NT2/D1 (cell line): ENCODE measurements around the gene GAPDHS.

Source experiments
- DNase-seq: peaks from one replicate; pipeline ENCODE4 v3.0.0-alpha.2; 2011; ENCODE audit warnings: low read depth, low spot score
- H3K27me3 ChIP-seq: 2 replicates; pipeline ENCODE4 v1.6.0; 2011; ENCODE audit warnings: mild to moderate bottlenecking; ENCODE audit not compliant: insufficient read length, insufficient read depth
- H3K36me3 ChIP-seq: 2 replicates; pipeline ENCODE4 v1.6.1; 2011; ENCODE audit warnings: mild to moderate bottlenecking, low read length, mixed read lengths; ENCODE audit not compliant: insufficient read depth, insufficient read length
- H3K4me1 ChIP-seq: 2 replicates; pipeline ENCODE4 v1.5.1; 2011; ENCODE audit not compliant: insufficient read depth, insufficient read length
- H3K4me3 ChIP-seq: 2 replicates; pipeline ENCODE4 v1.5.1; 2011; ENCODE audit warnings: low read depth; ENCODE audit not compliant: insufficient read length
- H3K9ac ChIP-seq: 2 replicates; pipeline ENCODE4 v1.6.0; 2011; ENCODE audit warnings: low read depth; ENCODE audit not compliant: insufficient read length
- H3K9me3 ChIP-seq: 2 replicates; pipeline ENCODE4 v1.5.1; 2011; ENCODE audit warnings: mild to moderate bottlenecking, low read length; ENCODE audit not compliant: insufficient read depth
- SUZ12 ChIP-seq: IDR thresholded peaks from 2 replicates; pipeline ENCODE4 v1.6.1; 2011; ENCODE audit not compliant: insufficient read length, insufficient read depth; ENCODE audit errors: extremely low read depth
- YY1 ChIP-seq: IDR thresholded peaks from 2 replicates; pipeline ENCODE4 v1.6.1; 2011; ENCODE audit not compliant: insufficient read length, insufficient read depth
- ZNF274 ChIP-seq: IDR thresholded peaks from 2 replicates; pipeline ENCODE4 v1.6.1; 2011; ENCODE audit warnings: mild to moderate bottlenecking, low read depth, low read length

GAPDHS gene

DNA sequence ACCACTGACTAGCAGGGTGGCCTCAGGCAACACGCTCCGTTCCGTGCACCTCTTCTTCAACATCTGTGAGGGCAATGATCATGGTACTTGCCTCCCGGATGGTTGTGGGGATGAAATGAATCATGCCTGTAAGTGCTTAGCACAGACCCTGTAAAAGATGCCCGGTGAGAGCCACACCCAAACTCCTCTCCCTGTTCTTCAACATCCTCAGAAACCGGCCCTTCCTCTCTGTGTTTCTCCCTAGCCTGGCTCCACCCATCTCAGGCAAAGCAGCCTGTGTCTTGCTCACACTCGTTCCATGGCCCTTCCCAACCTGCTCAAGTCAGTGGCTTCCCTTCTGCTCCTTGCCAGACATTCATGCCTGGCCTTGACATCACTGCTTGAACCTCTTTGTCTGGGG lies 14.0 kb upstream of the GAPDHS start:
- DNase-seq: no peak
- no peak overlapping the region for H3K4me3 ChIP-seq
- TF ChIP-seq ZNF274 (no peak), SUZ12 (no peak), YY1 (no peak)
- H3K36me3 ChIP-seq: no peaks in the 10 kb centered on the region
- H3K9ac ChIP-seq: no peak overlapping the region
- no peaks in the 10 kb centered on the region for H3K9me3 ChIP-seq
- peaks cover 3% of the 10 kb centered on the region for H3K4me1 ChIP-seq
- H3K27me3 ChIP-seq: no peaks in the 10 kb centered on the region

DNA sequence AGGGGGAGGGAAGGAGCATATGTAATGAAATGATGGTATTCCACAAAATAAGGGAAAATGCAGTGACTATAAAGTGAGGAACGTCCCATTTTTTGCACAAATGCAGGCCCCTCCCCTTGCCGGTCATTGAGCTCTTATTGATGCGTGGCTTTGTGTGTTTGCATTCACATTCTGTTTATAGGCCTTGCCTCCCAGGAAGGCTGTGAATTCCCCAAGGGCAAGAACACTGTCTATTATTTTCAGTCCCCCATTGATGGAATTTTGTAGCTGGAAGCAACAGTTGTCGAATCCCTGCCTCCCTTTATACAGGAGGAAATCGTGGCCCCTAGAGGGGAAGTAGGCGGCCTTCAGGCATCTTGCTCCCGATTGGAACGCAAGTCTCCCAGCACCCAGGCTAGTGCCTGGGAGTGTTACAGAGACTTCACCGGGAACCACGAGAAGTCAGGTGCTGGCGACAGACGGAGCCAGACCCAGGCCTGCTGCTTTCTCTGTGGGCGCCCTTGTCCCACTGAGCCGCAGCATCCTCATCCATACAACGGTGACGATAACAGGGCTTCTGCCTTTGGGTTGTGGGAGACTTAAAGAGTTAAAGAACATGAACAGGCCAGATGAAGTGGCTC lies 12.0 kb upstream of the GAPDHS start:
- Histone ChIP-seq H3K9ac (no peak overlapping the region), H3K4me1 (peaks cover 4% of the 10 kb centered on the region), H3K4me3 (no peak overlapping the region), H3K9me3 (no peaks in the 10 kb centered on the region), H3K36me3 (no peaks in the 10 kb centered on the region), H3K27me3 (no peaks in the 10 kb centered on the region)
- DNase-seq: no peak
- no peak for TF ChIP-seq YY1
- TF ChIP-seq SUZ12: no peak
- TF ChIP-seq ZNF274: no peak

DNA sequence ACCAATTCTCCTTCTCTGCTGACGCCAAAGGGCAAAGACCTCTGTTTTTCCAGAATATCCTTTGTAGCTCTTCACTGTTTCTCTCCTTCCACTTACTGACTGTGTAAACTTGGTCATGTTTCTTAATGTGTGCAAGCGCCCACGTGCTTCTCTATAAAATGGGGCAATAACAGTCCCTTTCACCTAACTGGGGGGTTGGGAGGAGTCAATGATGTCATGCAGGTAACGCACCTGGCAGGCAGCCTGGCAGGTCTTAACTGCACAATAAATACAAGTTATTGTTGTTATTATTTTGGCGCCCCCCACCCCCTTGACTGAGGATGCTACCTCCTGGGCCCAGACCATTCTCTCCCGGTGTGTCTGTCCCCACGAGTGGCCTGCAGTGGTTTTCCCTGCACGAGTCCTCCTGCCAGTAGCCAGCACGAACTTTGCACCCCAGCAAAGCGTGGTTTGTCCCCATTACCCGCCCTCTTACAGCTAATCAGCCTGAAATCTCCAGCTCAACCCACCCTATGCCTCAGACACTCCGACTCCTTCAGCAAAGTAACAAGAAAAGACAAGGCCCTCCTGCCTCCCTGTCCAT lies 10.4 kb upstream of the GAPDHS start:
- H3K4me3 ChIP-seq: no peak overlapping the region
- TF ChIP-seq YY1: no peak
- TF ChIP-seq ZNF274: no peak
- no peak for TF ChIP-seq SUZ12
- H3K9ac ChIP-seq: no peak overlapping the region
- H3K4me1 ChIP-seq: peaks cover 4% of the 10 kb centered on the region
- no peak for DNase-seq
- no peaks in the 10 kb centered on the region for H3K36me3 ChIP-seq
- no peaks in the 10 kb centered on the region for H3K27me3 ChIP-seq
- H3K9me3 ChIP-seq: no peaks in the 10 kb centered on the region

DNA sequence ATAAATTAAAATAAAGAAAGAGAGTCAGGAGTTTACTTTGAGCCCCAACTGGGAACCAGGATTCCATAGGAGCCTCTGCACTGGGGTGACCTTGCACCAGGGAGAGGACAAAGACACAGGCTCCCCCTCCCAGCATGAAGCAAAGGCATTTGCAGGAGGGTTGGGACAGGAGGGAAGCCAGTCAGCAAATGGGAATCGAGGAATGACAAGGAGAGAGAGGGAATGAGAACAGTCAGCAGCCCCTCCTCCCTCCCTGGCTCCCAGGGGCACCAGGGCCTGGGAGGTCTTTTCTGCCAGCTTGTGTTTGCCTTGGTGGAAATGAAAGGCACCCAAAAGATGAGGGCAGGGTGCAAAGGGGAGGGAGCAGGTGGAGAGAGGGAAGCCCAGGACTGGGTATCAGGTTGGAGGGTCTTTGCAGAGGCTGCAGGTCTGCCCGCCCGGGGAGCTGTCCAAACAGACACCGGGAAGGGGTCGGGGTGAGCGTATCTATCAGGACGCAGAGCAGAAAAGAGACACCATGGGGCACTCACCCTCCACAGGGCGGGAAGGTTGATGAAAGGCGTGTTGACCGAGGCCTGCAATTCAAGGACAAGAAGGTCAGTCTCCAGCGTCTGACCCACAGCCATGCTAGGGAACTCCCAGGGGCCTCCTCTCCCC lies 8.9 kb upstream of the GAPDHS start:
- H3K9me3 ChIP-seq: no peaks in the 10 kb centered on the region
- DNase-seq: no peak
- peaks cover 4% of the 10 kb centered on the region for H3K4me1 ChIP-seq
- no peaks in the 10 kb centered on the region for H3K27me3 ChIP-seq
- H3K9ac ChIP-seq: no peak overlapping the region
- no peak overlapping the region for H3K4me3 ChIP-seq
- no peaks in the 10 kb centered on the region for H3K36me3 ChIP-seq
- no peak for TF ChIP-seq SUZ12
- TF ChIP-seq ZNF274: no peak
- no peak for TF ChIP-seq YY1

DNA sequence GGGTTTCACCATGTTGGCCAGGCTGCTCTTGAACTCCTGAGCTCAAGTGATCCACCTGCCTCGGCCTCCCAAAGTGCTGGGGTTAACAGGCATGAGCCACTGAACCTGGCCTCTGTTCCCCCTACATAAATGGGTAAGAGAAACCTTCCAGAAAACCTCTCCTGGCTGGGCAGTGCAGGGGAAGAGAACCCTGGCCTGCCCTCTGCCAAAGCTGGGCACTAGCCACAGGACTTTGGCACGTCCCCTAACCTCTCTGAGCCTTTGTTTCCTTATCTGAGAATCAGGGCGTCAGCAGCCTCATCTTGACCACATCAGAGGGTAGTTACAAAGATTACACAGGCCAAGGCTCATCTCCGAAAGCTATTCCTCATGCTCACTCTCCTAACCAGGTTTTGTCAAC lies 7.4 kb upstream of the GAPDHS start:
- Histone ChIP-seq H3K4me3 (no peak overlapping the region), H3K27me3 (no peaks in the 10 kb centered on the region), H3K36me3 (no peaks in the 10 kb centered on the region), H3K9me3 (no peaks in the 10 kb centered on the region), H3K4me1 (peaks cover 4% of the 10 kb centered on the region), H3K9ac (no peak overlapping the region)
- TF ChIP-seq SUZ12 (no peak), YY1 (no peak), ZNF274 (no peak)
- no peak for DNase-seq

DNA sequence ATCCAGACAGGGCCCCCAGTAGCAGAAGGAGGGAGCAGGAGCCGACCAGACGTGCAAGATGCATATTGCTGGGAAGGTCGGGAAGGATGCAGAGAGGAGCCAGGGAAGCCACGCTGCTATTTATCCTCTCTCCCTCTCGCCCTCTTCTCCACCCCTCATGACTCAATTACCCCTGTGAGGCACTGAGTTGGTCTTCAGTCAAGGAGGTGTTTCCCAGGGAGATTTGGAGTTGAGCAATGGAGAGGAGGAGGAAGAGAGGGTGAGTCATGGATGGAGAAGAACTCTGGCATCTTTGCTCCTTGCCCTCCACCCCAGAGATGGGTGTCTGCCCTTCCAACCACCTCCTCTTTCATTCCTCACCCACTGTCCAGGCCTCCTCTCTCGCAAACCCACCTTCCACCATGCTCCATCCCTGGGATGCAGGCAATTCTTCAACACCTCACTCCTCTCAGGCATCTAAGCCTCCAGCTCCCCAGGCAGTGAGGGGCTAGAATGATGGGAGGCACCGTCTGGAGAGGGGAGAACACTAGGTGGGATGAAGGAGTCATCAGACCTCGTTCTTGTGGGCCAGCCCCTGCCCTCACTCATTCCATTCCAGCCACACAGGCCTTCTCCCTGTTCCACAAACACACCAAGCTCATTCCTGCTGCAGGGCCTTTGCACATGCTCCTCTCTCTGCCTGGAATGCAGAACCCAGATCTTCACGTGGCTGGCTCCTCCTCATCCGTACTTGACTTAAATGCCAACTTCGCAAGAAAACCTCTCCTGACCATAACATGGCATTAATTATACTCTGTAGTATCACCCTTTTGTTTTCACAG lies 4.8 kb upstream of the GAPDHS start, which contains the start of gene SBSN:
SBSN (minus strand) TSS at position 94 of the 821 bp plus-strand sequence; CDS start at position 64, 30 bp downstream.
- Histone ChIP-seq H3K36me3 (no peaks in the 10 kb centered on the region), H3K4me1 (peaks cover 2% of the 10 kb centered on the region), H3K27me3 (no peaks in the 10 kb centered on the region), H3K4me3 (no peak within 1 kb of the TSS), H3K9me3 (no peaks in the 10 kb centered on the region), H3K9ac (no peak within 1 kb of the TSS)
- TF ChIP-seq YY1 (no peak), ZNF274 (no peak)
- no peak for DNase-seq
